ENCODE results near the gene SZRD1.

- TF ChIP-seq, protein P1, sequence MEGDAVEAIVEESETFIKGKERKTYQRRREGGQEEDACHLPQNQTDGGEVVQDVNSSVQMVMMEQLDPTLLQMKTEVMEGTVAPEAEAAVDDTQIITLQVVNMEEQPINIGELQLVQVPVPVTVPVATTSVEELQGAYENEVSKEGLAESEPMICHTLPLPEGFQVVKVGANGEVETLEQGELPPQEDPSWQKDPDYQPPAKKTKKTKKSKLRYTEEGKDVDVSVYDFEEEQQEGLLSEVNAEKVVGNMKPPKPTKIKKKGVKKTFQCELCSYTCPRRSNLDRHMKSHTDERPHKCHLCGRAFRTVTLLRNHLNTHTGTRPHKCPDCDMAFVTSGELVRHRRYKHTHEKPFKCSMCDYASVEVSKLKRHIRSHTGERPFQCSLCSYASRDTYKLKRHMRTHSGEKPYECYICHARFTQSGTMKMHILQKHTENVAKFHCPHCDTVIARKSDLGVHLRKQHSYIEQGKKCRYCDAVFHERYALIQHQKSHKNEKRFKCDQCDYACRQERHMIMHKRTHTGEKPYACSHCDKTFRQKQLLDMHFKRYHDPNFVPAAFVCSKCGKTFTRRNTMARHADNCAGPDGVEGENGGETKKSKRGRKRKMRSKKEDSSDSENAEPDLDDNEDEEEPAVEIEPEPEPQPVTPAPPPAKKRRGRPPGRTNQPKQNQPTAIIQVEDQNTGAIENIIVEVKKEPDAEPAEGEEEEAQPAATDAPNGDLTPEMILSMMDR (IDR thresholded peaks at IDR 0.05; ENCODE audit: low read depth, low read length, poor library complexity, severe bottlenecking) = no peak
- no peak for TF ChIP-seq EZH2phosphoT487 (IDR thresholded peaks at IDR 0.05; ENCODE audit: borderline replicate concordance, low read length)
Observed at GRCh38 chr1:16425125-16426025, 58.3 kb downstream of the SZRD1 start.
